Measurements from ENCODE around the gene TXNDC8. TPM values are rescaled to one million over a fixed set of nuclear protein-coding genes. Genes with fewer than 3 reads are reported as not detected.

The TXNDC8 gene
- total RNA-seq, 1 donor from 2014 or later = not detected

DNA sequence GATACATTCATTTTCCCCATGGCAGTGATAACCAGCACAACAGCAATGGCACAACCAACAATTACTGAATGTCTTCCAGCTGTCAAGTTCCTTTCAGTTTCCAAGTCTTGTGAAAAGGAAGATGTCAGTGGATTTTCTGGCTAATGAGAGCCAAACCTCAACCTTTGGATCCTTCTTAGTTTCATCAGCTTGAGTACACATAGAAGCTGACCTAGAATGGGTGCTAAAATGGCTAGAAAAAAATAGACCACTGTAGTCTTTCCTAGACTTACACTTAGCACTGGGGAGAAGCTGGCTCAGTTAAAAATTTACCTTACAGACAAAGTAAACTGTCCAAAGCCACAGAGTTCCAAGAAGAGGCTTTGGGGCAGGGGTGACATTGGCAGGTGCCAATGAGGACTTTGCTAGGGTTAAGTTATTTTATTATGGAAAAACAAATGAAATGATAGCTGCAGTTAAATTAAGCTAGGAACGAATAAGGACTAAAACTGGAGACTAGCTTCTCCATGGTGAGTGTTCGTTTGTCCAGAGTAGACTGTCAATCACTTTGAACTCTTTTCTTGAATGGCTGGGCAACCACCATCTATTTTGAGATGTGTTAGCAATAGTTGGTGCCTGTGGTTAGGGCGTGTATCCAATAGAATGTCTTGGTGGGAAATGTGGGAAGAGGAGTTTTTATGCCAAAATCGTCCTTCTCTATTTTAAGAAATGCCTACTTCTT lies 55.5 kb downstream of the TXNDC8 start:
- no peak for DNase-seq (ENCODE audit: low read depth in 2 of 2)

DNA sequence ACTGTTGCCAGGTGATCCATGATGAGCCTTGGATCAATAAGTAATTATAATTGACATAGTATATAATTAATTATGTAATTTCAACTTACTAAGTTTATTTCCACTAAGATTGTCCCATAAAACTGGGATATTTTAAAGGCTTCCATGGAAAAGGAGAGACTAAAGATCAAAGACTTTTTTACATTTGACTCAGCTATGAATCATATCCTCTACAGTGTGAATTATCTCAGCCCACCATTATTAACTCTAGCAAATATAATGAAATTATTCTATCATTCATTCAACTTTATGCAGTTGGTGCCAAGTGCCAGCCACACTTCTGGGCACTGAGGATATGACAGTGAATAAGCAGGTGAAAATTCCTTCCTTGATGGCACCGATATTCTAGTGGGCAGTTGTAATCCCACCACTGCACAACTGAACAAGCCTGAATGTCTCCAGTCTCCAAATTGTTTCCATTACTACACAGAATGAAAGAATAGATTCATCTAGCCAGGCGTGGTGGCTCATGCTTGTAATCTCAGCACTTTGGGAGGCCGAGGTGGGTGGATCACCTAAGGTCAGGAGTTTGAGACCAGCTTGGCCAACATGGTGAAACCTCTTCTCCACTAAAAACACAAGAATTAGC lies 59.5 kb downstream of the TXNDC8 start:
- DNase-seq (ENCODE audit: low read depth in 2 of 2) = peak in 1 of 2 donors; percentile 24

DNA sequence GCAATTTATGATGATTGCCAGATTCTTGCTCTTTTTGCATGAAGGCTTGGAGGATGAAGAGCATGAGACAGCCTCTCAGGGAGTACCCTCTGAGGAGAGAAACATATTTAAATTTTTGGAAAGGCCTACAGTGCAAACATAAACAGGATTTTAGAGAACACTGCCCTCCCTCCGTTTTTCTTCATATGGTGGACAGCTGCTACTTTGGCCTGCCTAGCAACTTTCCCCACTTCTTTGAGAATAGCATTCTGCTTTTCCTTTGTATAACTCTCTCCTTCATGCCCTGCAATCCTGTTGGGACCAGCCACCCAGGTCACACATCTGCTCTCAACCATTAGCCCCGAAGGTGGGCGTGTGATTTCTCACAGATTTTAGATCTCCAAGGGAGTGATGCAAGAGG lies 60.9 kb downstream of the TXNDC8 start:
- no peak for DNase-seq (ENCODE audit: low read depth in 2 of 2)

DNA sequence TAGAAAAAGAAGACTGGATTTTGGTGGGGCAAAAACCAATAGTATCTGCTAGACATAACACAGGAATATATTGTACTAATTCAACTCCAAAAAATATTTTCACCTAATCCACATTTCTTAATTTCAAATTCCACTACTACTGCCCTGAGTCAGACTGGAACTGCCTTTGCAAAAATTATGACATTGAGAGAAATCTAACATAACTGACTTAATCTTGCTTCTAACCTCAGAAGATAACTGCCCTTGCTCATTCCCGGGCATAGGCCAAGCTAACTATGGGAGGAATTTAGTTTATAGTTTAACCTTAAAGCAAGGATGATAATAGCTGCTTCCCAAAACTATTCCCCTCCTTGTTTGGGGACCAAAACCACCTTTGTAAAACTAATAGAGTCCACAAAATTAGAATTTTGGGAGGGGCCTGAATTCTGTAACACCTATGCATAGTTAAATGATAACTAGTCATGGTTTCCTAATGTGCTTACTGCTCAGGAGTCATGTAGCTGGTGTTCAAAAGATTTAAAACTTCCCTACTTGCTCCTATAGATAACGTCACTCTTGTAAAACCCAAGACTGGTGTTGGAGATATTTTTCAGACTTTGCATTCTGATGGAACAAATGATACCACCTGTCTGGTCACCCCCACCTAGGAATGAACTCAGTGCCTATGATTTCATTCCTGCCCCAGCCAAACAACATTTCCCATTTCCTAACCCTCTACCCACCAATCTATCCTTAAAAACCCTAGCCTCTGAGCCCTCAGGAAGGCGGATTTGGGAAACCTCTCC lies 67.3 kb downstream of the TXNDC8 start:
- no peak for DNase-seq (ENCODE audit: low read depth in 2 of 2)

DNA sequence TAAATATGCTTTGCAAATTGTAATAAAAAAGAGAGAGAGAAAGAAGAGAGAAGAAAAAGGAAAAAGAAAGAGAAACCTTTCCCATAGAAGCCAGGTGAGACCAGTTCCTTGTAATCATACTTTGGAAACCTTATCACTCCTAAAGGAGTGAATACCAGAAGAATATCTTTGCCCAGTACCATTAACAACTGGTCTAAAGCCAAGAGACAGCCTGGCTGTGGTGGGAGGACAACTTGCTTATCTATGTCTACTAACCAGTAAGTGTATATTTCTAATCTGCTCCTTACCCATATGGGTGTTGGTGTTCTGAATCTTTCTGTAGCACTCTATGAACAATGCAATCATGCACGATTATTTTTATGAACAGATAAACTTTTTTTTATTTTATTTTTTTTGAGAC lies 70.9 kb downstream of the TXNDC8 start:
- no peak for DNase-seq (ENCODE audit: low read depth in 2 of 2)

DNA sequence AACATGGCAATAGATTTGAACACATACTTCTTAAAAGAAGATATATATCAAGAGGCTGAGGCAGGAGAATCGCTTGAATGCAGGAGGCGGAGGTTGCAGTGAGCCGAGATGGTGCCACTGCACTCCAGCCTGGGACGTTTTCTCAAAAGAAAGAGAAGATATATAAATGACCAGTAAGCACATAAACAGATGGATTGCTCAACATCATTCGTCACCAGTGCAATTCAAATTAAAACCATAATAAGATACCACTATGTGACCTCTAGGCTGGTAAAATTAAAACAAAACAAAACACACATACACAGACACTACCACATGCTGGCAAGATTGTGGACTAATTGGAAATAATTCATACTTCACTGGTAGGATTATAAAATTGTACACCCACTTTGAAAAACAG lies 76.0 kb downstream of the TXNDC8 start:
- no peak for DNase-seq (ENCODE audit: low read depth in 2 of 2)

DNA sequence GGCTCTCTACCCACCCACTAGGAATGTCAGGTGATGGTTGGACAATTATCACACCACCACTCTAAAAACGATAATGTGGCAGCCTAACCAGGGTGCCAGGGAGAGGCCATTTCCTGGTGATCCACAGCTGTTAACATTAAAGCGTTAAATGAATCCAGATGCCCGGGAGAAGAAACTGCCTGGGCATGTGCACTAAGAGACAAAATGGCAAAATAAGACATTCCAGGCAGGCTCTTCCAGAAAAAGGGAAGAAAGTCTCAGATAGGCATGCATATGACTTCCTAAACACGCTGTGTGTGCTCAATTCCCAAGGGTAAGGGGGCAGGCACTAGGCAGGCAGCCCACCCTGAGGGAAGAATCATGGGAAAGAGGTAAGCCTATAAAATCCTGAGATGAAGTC lies 76.8 kb downstream of the TXNDC8 start:
- no peak for DNase-seq (ENCODE audit: low read depth in 2 of 2)

DNA sequence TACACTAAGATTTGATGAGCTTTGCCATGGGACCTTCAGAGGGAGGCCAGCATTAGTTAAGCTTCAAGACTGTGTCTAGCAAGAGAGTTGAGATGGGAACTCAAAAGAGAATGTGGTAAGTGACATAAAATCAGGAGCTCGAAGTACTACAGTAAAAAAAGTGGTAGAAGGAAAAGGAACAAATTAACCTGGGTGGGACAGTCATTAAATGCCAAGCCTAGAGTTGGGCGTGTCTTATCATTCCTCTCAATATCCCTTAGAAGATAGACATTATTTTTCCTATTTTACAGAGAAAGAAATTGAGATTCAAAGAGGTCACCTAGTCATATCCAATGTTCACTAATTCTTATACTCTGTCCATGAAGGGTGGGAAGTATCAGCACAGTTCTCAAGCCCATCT lies 78.1 kb downstream of the TXNDC8 start:
- DNase-seq (ENCODE audit: low read depth in 2 of 2) = no peak

DNA sequence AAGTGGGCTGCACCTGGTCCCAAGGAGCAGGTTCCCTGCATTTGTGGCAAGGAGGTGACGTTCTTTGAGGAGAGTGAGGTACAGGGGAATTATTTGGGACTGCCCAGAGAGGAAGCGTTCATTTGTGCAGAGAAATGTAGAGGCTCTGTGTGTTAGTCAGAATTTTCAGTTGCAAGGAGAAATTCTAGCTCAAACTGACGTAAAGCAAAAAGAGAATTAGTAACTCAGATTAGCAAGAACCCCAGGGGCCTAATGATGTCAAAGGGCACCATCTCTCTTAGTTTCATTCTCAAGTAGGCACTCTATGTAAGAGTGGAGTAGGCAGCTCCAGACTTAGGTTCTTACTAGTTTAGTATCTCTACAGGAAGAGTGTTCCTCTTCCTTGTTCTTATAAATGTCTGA lies 79.0 kb downstream of the TXNDC8 start:
- DNase-seq (ENCODE audit: low read depth in 2 of 2) = no peak

DNA sequence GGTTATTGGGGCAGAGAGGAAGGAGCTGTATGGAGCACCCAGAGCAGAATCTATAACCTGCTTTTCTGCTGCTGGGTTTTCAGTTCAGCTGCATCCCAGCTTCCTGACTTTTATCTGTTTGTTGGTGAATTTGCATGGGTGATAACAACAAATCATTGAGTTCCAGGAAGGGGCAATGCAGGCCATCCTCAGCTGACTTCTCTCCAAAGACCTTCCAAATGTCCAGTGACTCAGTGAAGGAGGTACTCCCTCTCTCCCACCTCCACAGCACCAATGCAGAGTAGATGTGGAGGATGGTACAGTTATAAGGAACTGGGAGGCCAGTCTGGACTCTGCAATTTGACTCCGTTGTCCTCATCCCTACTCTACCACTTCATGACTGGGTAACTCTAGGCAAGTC lies 79.7 kb downstream of the TXNDC8 start:
- DNase-seq (ENCODE audit: low read depth in 2 of 2) = no peak

DNA sequence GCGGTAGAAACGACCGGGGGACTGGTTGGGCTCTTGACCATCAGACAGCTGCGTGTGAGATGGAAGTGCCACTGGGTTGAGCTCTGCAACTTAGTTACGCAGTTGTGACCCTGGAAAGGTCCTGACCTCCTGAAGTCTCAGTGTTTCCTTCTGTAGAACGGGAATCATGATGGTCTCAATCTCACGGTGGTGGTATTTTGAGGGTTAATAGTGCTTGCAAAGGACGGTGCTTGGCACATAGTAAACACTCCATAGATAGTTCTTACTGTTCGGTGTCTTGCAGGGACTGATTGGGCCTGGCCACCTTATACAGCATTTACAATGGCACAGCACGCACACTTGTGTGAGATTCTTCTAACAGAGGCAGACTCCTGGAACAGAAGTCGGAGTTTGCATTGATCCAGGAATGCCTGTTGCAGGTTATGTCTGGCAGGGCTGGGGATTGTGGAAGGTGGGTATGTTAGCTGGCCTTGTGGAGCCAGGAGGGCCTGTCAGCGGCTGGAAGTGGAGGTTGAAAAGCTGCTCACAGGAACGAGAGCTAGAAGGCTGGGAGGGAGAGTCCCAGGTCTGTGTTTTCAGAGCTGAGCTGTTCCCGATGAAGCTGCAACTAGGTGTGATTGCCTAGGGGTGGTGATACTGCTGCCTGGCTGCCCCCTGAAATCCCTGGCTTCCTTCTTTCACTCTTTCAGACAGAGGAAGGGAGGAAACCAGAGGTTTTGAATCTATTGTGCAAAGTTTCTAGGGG lies 80.4 kb downstream of the TXNDC8 start:
- peak in 1 of 2 donors; percentile 17 for DNase-seq (ENCODE audit: low read depth in 2 of 2)

DNA sequence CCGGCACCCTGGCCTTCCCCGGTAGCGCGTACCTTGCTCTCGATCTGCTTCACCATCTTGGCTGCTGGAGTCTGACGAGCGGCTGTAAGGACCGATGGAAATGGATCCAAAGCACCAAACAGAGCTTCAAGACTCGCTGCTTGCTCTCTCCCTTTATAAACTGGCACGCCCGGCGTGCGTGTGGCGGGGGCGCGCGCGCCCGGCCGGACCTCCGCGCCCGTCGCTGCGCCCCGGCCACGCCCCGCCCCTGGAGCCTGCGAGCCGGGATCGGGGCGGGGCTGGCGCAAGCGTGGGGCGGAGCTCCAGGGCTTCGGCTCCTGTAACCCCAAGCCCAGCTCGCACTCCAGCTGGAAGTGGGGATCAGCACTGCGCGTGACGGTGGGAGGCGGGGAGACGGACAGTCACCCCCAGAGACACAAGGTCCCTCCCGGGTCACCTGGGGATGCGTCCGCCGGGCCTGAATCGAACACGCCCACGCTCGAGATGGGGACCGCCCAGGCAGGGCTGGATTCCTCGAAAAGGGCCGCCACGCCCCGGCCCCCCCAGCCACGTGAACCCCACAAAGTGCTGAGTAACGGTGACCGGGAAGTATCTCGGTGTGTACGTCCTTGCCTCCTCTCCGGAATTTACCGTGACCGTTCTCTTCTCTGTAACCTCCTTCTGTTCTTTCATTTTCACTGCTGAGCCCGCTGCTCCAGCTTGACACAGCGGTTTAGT lies 81.1 kb downstream of the TXNDC8 start, which contains the start of gene TXN:
Gene TXN (minus strand): TSS at position 128 of the 717 bp plus-strand sequence. CDS start 72 bp downstream, at position 56.
- peak; percentile 53 to 85 for DNase-seq (ENCODE audit: low read depth in 2 of 2)

DNA sequence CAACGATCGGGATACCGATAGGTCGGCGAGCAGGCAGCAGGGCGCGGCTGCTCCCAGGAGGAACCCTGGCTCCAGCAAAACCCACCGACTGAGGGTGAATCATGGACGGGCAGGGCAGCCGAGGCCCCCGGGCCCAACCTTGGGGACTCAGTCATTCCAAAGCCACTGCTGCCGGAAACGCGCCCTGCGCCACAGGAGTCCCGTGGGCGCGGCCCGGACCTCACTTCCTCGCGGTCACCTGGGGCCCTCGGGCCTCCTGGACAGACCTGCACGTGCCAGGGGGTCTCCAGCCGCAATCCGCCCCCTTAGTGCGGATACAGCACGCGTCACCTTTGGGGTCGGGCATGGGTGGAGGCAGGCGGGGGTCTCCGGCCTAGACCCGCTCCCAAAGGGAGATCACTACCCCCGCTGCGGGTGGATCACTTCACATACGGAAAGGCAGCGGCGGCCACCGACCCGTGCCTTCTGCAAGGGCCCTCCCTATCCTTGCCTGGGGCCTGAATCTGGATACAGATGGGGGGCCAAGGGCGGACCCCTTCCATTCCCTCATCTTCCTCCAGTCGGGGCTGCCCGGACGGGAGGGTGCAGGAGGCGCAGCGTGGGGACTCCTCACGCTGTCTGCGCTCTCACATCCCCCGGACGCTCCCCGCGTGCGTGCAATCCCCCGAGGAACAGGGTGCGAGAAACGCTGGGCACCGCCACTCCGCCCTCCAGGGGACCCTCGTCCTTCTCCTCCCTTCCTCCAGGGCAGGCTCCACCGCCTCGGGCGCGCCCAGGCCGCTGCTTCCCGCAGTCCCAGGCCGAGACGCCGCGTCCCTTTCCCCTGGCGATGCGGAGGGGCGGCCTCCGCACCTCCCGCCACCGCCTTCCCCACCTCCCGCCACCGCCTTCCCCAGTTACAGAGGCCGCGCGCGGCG lies 81.9 kb downstream of the TXNDC8 start:
- peak; percentile 26 to 60 for DNase-seq (ENCODE audit: low read depth in 2 of 2)

DNA sequence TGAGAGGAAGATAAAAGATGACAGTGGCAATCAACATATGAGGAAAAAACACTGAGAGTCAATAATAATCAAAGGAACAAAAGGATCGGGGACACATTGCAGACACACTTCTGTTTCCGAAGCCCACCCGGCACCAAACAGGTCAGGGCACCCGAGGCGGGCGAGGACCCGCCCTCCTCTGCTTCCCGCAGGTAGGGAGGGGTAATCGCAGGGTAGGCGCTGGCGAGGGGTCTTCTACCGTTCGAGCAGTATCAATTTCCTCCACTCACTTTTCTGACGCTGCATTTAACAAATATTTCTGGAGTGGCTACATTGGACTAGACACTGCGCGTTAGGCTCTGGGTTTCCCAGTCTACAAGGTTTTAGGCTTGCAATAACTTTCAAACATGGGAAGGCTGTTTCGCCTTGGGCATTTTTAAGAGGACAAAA lies 82.6 kb downstream of the TXNDC8 start:
- no peak for DNase-seq (ENCODE audit: low read depth in 2 of 2)

DNA sequence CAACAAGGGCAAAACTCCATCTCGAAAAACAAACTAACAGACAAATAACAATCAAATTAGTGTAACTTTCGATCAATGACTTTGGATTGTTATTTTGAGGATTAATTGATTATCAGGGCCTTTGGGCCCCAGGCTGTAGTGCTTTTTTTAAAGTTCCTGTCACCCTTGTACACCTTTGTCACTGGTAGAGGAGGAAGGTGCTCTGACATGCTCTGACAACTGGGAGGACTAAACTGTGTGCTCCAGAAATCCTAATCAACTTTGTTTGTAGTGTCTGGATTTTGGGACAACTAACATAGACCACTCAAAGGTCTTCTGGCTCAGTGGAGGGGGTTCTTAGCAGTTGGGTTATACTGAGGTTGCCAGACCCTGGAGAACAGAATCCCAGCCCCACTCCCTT lies 83.2 kb downstream of the TXNDC8 start:
- no peak for DNase-seq (ENCODE audit: low read depth in 2 of 2)

Other genes starting within 250 kb of the TXNDC8 start
- gene C9orf152, start 129.7 kb downstream of the TXNDC8 start, total RNA-seq = not detected in 2 replicates
- gene TXN, start 81.4 kb downstream of the TXNDC8 start, total RNA-seq = 132 and 252 TPM in 2 replicates
- gene SVEP1, start 241.9 kb upstream of the TXNDC8 start, total RNA-seq = under 0.01 and 0.13 TPM in 2 replicates